ENCODE measurements around the gene EDIL3. TPM values are rescaled to one million over a fixed set of nuclear protein-coding genes. Genes with fewer than 3 reads are reported as not detected.

Gene EDIL3
- total and polyA plus RNA-seq, 2 donors (not counting 1 experiment from before 2014, with no cell fraction given), result 12.1 to 149 TPM

DNA sequence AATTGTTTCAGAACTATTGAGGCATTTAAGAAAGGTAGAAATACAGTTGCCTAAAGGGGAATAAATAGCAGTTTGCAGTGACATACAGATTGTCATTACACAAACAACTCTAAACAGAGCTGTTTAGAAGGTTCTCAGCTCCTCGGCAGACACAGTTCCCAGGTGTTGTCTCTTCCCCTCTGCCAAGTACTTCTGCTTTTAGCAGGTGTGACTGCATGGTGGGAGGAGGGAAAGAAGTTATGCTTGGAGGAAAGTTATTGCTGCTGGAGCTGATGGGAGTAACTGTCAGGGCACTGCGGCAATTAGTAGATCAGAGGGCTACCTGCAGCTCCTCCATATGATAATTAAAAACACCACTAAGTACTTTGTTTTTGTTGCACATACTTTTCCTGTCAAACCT lies 14.5 kb downstream of the EDIL3 start:
- no peak overlapping the region for H3K4me3 ChIP-seq (replicated peaks in 1 of 4; ENCODE audit: control extremely low read depth in 1 of 4, insufficient read depth in 1 of 4, low read depth in 3 of 4, low read length in 4 of 4)
- no peaks in the 10 kb centered on the region for H3K36me3 ChIP-seq (ENCODE audit: control insufficient read depth, insufficient read depth, low read length)
- no peaks in the 10 kb centered on the region for H3K27me3 ChIP-seq (ENCODE audit: control insufficient read depth, insufficient read depth, low read length)
- no peak overlapping the region for H3K9ac ChIP-seq (ENCODE audit: insufficient read depth, low read length)
- no peak overlapping the region for H3K27ac ChIP-seq (ENCODE audit: insufficient read depth, low read length)
- H3K4me2 ChIP-seq (ENCODE audit: extremely low read depth, insufficient read depth, low read length), result no peak overlapping the region
- no peaks in the 10 kb centered on the region for H3K9me3 ChIP-seq (ENCODE audit: control insufficient read depth, insufficient read depth, low read depth, low read length)
- H4K20me1 ChIP-seq (ENCODE audit: control insufficient read depth, extremely low read depth, insufficient read depth, low read length), result no peaks in the 10 kb centered on the region
- TF ChIP-seq EZH2 (IDR thresholded peaks at IDR 0.05; ENCODE audit: low read length, missing control alignments), result no peak
- TF ChIP-seq, protein P1, sequence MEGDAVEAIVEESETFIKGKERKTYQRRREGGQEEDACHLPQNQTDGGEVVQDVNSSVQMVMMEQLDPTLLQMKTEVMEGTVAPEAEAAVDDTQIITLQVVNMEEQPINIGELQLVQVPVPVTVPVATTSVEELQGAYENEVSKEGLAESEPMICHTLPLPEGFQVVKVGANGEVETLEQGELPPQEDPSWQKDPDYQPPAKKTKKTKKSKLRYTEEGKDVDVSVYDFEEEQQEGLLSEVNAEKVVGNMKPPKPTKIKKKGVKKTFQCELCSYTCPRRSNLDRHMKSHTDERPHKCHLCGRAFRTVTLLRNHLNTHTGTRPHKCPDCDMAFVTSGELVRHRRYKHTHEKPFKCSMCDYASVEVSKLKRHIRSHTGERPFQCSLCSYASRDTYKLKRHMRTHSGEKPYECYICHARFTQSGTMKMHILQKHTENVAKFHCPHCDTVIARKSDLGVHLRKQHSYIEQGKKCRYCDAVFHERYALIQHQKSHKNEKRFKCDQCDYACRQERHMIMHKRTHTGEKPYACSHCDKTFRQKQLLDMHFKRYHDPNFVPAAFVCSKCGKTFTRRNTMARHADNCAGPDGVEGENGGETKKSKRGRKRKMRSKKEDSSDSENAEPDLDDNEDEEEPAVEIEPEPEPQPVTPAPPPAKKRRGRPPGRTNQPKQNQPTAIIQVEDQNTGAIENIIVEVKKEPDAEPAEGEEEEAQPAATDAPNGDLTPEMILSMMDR (conservative IDR thresholded peaks at IDR 0.05 in 1 of 2, IDR thresholded peaks at IDR 0.05 in 1 of 2; ENCODE audit: low read depth in 1 of 2, low read length in 2 of 2), result no peak
- no peak for DNase-seq (ENCODE audit: low read depth in 2 of 2)
- no peaks in the 10 kb centered on the region for H3K79me2 ChIP-seq (ENCODE audit: control insufficient read depth, insufficient read depth, low read length)
- H3K4me1 ChIP-seq (ENCODE audit: control insufficient read depth, extremely low read depth, insufficient read depth, low read length), result no peaks in the 10 kb centered on the region
- no peak overlapping the region for H2AFZ ChIP-seq (ENCODE audit: low read length)

DNA sequence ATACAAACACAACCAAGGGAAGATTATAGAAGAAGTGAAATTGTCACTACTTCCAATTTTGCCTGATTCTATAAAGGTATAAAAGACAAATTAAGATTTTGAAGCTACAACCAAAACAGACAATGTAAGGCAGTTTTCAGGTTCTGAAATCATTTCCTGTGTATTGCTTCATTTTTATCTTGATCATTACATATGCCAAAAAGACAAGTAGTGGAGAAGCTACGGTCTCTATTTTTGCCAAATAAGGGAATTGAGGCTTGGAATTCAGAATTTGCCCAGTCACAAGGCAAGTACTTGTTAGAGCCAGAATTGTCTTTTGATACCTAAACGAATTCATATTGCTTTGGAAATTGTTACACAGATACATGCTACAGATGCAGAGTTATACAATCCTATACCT lies 20.6 kb downstream of the EDIL3 start:
- no peak overlapping the region for H2AFZ ChIP-seq (ENCODE audit: low read length)
- DNase-seq (ENCODE audit: low read depth in 2 of 2), result peak; percentile 57 to 81

DNA sequence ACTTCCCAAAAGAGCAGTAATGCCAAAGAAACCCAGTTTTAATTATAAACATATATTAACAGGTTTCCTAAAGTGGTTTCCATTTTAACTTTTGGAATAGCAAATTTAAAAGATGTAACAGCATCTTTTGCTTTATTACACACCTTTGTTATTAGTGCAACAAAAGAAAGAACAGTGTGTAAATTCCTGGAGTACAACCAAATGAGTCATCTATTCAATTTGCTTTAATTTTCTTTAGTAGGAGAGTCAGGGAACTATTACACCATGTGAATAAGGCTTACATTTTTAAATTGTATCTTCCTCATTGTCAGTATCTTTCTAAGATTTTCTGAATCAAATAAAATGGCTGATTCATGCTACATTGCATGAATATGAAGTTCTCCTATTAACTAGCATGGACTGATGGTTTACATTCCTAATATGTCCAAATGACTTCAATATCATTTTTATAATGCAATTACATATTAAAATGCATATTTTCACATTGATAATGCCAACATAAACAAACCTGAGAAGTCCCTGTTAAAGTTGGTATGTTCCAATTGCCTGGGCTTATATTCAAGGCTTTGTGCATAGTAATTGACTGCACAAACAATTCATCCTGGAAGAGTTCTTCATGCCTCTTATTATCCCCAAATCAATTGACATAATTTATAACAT lies 22.5 kb downstream of the EDIL3 start:
- H4K20me1 ChIP-seq (ENCODE audit: control insufficient read depth, extremely low read depth, insufficient read depth, low read length), result no peaks in the 10 kb centered on the region
- H3K36me3 ChIP-seq (ENCODE audit: control insufficient read depth, insufficient read depth, low read length), result no peaks in the 10 kb centered on the region
- no peaks in the 10 kb centered on the region for H3K9me3 ChIP-seq (ENCODE audit: control insufficient read depth, insufficient read depth, low read depth, low read length)
- no peak overlapping the region for H2AFZ ChIP-seq (ENCODE audit: low read length)
- H3K4me3 ChIP-seq (replicated peaks in 1 of 4; ENCODE audit: control extremely low read depth in 1 of 4, insufficient read depth in 1 of 4, low read depth in 3 of 4, low read length in 4 of 4), result no peak overlapping the region
- no peak overlapping the region for H3K27ac ChIP-seq (ENCODE audit: insufficient read depth, low read length)
- H3K4me1 ChIP-seq (ENCODE audit: control insufficient read depth, extremely low read depth, insufficient read depth, low read length), result no peaks in the 10 kb centered on the region
- no peak overlapping the region for H3K9ac ChIP-seq (ENCODE audit: insufficient read depth, low read length)
- H3K27me3 ChIP-seq (ENCODE audit: control insufficient read depth, insufficient read depth, low read length), result no peaks in the 10 kb centered on the region
- TF ChIP-seq EZH2 (IDR thresholded peaks at IDR 0.05; ENCODE audit: low read length, missing control alignments), result no peak
- DNase-seq (ENCODE audit: low read depth in 2 of 2), result peak; percentile 17 to 34
- no peaks in the 10 kb centered on the region for H3K79me2 ChIP-seq (ENCODE audit: control insufficient read depth, insufficient read depth, low read length)
- no peak overlapping the region for H3K4me2 ChIP-seq (ENCODE audit: extremely low read depth, insufficient read depth, low read length)

More for the DNA sequence above, 20.6 kb downstream of the EDIL3 start:
- no peaks in the 10 kb centered on the region for H3K4me1 ChIP-seq (ENCODE audit: control insufficient read depth, extremely low read depth, insufficient read depth, low read length)
- no peak overlapping the region for H3K4me2 ChIP-seq (ENCODE audit: extremely low read depth, insufficient read depth, low read length)
- H3K36me3 ChIP-seq (ENCODE audit: control insufficient read depth, insufficient read depth, low read length), result no peaks in the 10 kb centered on the region
- no peaks in the 10 kb centered on the region for H3K27me3 ChIP-seq (ENCODE audit: control insufficient read depth, insufficient read depth, low read length)
- TF ChIP-seq, protein P1 (conservative IDR thresholded peaks at IDR 0.05 in 1 of 2, IDR thresholded peaks at IDR 0.05 in 1 of 2; ENCODE audit: low read depth in 1 of 2, low read length in 2 of 2), result no peak
- no peak for TF ChIP-seq EZH2 (IDR thresholded peaks at IDR 0.05; ENCODE audit: low read length, missing control alignments)
- no peak overlapping the region for H3K27ac ChIP-seq (ENCODE audit: insufficient read depth, low read length)
- H3K79me2 ChIP-seq (ENCODE audit: control insufficient read depth, insufficient read depth, low read length), result no peaks in the 10 kb centered on the region
- no peak overlapping the region for H3K4me3 ChIP-seq (replicated peaks in 1 of 4; ENCODE audit: control extremely low read depth in 1 of 4, insufficient read depth in 1 of 4, low read depth in 3 of 4, low read length in 4 of 4)
- no peak overlapping the region for H3K9ac ChIP-seq (ENCODE audit: insufficient read depth, low read length)
- H4K20me1 ChIP-seq (ENCODE audit: control insufficient read depth, extremely low read depth, insufficient read depth, low read length), result no peaks in the 10 kb centered on the region
- H3K9me3 ChIP-seq (ENCODE audit: control insufficient read depth, insufficient read depth, low read depth, low read length), result no peaks in the 10 kb centered on the region

Data from fibroblast of lung (primary cell).